NCI-H187 (cell line): ENCODE results near the gene PGBD4.
"Not testable (repeated sequence)": the region's sequence is repeated elsewhere in the genome, so short reads cannot be mapped to it uniquely, and the experiment has no call there.

Experiments
- DNase-seq, 2 experiments: peaks; one replicate each; lab custom pipeline; 2025; lab: John Stamatoyannopoulos, UW

PGBD4 gene

GRCh38 chr15:34114215-34114614 lies 12.3 kb downstream of the PGBD4 start:
- no peak for DNase-seq

GRCh38 chr15:34114739-34115138 lies 12.9 kb downstream of the PGBD4 start:
- DNase-seq, result no peak

GRCh38 chr15:34116620-34117019 lies 14.7 kb downstream of the PGBD4 start:
- DNase-seq, result no peak

GRCh38 chr15:34119291-34119690 lies 17.4 kb downstream of the PGBD4 start:
- no peak for DNase-seq

GRCh38 chr15:34120420-34120819 lies 18.5 kb downstream of the PGBD4 start:
- not testable (repeated sequence) for DNase-seq

- not testable (repeated sequence) for DNase-seq
Observed at GRCh38 chr15:34121786-34122185, 19.9 kb downstream of the PGBD4 start.

DNA sequence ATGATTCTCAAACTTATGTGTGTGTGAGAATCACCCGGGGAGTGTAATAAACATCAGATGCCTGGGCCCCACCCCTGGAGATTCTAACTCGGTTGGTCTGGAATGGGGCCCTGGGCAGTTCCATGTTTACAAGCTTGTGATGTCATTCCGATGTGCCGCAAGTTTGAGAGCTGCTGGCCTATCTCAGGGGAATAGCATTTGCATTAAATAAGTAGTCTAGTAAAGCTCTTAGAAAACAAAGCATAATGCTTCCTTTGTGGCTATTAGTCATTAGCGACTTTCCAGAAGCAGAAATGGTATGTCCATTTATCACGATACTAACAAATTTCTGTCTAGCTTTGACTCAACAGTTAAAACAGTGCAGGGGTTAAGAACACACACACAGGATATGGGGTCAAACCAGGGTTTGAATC lies 20.9 kb downstream of the PGBD4 start:
- no peak for DNase-seq

DNA sequence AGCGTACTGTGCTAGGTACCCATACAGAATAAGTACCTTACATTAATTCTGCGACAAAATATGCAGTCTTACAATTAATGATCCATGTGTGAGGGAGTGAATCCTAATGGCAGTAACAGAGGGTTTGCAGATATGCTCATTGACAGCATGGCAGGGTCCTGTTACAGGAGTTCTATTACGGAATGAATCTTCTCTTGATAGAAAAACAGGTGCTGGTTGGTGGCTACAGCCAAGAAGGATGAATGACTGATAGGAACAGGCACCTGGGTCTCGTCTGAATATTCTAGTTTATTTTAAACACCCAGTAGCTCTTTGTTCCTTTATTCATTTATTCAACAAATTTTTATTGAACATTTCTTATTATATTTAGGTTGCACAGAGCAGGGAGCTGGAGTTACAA lies 22.8 kb downstream of the PGBD4 start:
- no peak for DNase-seq

DNA sequence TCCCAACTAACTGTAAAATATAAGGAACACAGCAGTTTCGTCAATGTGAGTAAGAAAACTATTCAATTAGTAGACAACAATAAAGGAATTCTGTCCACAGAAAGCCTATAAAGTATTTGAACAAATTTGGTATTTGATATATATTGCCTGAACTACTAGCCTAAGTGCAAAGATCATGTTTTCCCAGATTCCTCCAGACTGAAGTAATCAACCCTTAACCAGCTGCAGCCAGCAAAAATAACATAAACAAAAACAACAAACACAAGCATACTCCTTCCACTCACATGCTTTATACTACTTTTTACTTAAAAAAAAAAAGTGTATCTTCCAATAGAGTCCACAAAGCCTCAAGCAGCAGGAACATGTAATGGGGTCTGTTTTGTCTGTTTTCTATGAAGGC lies 24.1 kb downstream of the PGBD4 start:
- DNase-seq, result no peak

GRCh38 chr15:34126522-34126921 lies 24.6 kb downstream of the PGBD4 start:
- DNase-seq, result no peak

DNA sequence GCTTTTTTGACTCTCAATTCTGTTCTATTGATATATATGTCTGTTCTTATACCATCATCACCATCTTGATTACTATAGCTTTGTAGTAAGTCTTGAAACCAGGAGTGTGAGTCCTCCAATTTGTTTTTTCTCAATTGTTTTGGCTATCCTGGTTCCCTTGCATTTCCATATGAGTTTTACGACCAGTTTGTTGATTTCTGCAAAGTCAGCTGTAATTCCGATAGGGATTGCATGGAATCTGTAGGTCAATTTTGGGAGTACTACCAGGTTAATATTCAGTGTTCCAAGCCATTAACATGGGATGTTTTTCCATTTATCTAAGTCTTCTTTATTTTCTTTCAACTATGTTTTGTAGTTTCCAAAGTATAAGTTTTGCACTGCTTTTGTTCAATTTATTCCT lies 27.0 kb downstream of the PGBD4 start:
- no peak for DNase-seq

DNA sequence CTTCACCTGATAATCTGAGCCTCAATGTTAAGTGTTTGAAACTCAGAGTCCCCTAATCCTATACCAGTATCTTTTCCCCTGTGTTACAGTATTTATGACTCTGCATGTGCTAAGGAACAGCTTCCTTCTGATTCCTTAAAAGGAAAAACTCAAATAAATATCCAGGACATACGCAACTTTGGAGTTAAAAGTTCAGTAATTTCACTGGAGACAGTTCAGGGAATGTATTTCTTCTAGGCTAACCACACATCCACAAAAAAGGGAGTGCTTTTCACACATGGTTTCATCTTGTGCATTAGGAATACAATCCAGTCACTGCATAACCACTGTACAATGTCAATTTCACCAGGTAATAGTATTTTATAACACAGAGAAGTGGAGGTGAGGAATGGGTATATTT lies 31.0 kb downstream of the PGBD4 start:
- DNase-seq, result no peak

DNA sequence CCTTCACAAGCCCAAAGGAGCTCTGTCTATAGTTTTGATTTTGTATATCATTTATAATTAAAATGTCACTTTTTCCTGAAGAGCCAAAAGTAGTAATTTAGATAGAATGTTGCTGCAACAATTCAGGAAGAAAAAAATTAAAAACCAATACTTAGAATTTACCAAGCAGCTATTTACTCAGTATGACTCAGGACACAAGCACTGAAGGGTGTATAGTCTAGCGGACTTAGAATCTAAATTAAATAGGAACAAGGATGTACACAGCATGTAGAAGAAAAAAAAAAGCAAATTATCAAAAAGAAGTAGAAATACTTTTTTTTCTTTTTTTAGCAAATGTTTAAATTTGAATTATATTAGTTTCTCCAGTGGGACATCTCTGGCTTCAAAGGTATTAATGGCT lies 31.6 kb downstream of the PGBD4 start:
- DNase-seq, result no peak

- DNase-seq, result no peak
Observed at GRCh38 chr15:34147371-34148140, 45.7 kb downstream of the PGBD4 start.

GRCh38 chr15:34154725-34155204 lies 52.9 kb downstream of the PGBD4 start:
- no peak for DNase-seq

- DNase-seq, result no peak
Observed at GRCh38 chr15:34155859-34156258, 54.0 kb downstream of the PGBD4 start.
